HG03196 (cell line): ENCODE results near the gene NEK5.

ENCODE experiments used
- ATAC-seq: cut with Tn5 transposase; IDR thresholded peaks from one replicate; pipeline ENCODE4 v1.9.1; 2021; ENCODE audit not compliant: unreplicated experiment

The NEK5 gene

GRCh38 chr13:52012512-52012836, 116.4 kb downstream of the NEK5 start:
- no peak for ATAC-seq

GRCh38 chr13:52011632-52012511, 117.0 kb downstream of the NEK5 start, which contains the start of gene ALG11:
Gene ALG11, plus strand, starts transcription at chr13:52012398. Its CDS starts 21 bp downstream, at chr13:52012419.
- peak; percentile 100 for ATAC-seq

- peak; percentile 4 for ATAC-seq
Observed at GRCh38 chr13:52010890-52011631, 117.8 kb downstream of the NEK5 start, which contains the start of gene ATP7B. Gene ATP7B, minus strand, starts transcription at chr13:52011450. Its CDS starts 113 bp downstream, at chr13:52011337.

GRCh38 chr13:52009946-52010345, 118.9 kb downstream of the NEK5 start:
- ATAC-seq = no peak

GRCh38 chr13:52006523-52007245, 122.2 kb downstream of the NEK5 start:
- ATAC-seq = no peak

GRCh38 chr13:52005841-52006522, 122.9 kb downstream of the NEK5 start:
- ATAC-seq = no peak

- ATAC-seq = no peak
Observed at GRCh38 chr13:52004511-52005170, 124.2 kb downstream of the NEK5 start.

- no peak for ATAC-seq
Observed at GRCh38 chr13:52003541-52003940, 125.3 kb downstream of the NEK5 start.

- no peak for ATAC-seq
Observed at GRCh38 chr13:52002361-52002760, 126.5 kb downstream of the NEK5 start.

GRCh38 chr13:52001120-52001731, 127.6 kb downstream of the NEK5 start:
- no peak for ATAC-seq

- no peak for ATAC-seq
Observed at GRCh38 chr13:51999921-52000320, 129.0 kb downstream of the NEK5 start.

GRCh38 chr13:51999510-51999911, 129.4 kb downstream of the NEK5 start:
- ATAC-seq = no peak

- no peak for ATAC-seq
Observed at GRCh38 chr13:51998723-51999509, 130.0 kb downstream of the NEK5 start.

GRCh38 chr13:51997641-51998330, 131.1 kb downstream of the NEK5 start:
- no peak for ATAC-seq

GRCh38 chr13:51997186-51997585, 131.7 kb downstream of the NEK5 start:
- ATAC-seq = no peak

- ATAC-seq = no peak
Observed at GRCh38 chr13:51996641-51997040, 132.2 kb downstream of the NEK5 start.

GRCh38 chr13:51995677-51996551, 133.0 kb downstream of the NEK5 start:
- no peak for ATAC-seq
